Ecto neural progenitor cell (in vitro differentiated cells): ENCODE results near the gene SDSL.

Experiments used
- DNase-seq: peaks from one replicate; pipeline ENCODE4 v3.0.0-alpha.2; 2018; ENCODE audit warnings: low spot score

SDSL gene

GRCh38 chr12:113468365-113469223 lies 46.4 kb downstream of the SDSL start:
- DNase-seq: peak; percentile 84

GRCh38 chr12:113469224-113469948 lies 47.2 kb downstream of the SDSL start:
- peak; percentile 65 for DNase-seq

DNA sequence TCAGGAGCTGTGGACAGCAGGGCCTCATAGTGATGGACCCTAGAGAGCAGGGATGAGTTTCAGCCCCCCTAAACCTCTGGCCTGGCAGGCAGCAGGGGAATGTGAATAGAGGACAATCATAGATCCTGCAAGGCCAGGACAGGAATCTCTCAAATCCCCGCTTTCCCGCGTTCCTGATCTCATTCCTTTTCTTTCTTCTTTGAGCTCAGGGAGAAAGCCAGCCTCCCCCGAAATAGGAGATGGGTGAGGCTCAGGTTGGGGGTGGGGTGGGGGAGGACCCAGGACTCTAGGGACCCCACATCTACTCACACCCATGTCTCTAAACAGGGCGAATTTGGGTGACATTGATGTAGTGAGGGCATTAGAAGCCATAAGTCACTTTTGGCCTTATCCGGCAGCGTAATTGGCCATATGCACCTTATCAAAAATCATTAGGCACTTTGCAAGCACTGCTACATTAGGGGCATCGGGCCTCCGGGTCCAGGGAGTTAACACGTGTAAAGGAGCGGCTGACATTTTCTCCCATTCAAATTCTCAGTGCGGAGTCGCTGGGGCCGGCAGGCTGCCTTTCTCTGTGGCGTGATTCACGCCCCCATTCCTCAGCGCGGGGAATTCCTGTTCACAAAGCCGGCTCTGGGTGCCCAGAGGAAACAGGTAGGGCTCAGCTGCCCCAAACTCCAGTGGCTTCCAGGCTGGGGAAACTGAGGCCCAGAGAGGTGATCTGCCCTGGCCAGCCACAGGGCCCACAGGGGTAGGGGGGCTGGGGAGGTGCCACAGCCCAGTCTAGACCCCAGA lies 48.0 kb downstream of the SDSL start:
- peak; percentile 71 for DNase-seq

DNA sequence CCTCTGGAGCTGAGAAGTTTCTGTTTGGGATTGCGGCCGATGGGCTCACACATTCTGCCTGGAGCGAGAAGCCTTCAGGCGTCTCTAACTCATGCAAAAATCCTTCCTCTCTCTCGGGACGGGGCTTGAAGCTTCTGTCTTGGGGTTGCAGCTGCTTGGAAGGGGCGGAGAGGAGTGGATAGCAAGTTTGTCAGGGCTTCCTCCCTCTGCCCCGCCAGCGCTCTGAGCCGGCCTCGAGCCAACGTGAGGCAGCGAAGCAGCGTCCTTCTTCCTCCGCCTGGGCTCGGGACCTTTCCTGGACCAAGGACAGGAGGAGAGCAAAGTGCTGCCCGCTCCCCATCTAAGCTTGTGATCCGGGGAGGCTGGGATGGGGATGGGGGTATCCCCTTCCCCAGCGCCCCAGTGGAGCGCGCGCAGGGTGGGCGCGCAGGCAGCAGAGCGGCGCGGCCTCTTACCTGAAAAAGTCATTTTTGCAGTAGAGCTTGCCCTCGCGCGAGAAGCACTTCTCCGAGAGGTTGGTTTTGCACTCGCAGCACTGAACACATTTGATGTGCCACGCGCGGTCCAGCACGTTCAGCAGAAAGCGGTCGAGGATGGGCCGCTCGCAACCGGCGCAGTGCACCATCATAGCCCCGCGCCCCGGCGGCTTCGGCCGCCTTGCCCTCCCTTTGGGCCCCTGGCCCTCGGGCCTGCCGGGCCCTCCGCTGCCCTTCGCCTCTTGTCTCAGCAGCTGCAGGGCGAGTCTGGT lies 48.9 kb downstream of the SDSL start:
- DNase-seq: peak; percentile 75

- DNase-seq: peak; percentile 92
These were observed 49.5 kb downstream of the SDSL start, which contains the start of gene LHX5 for GRCh38 chr12:113471619-113472171. Gene LHX5 (minus strand): TSS chr12:113471871. CDS start chr12:113471498, 373 bp downstream.

GRCh38 chr12:113472191-113473121 lies 50.3 kb downstream of the SDSL start:
- DNase-seq: peak; percentile 81

GRCh38 chr12:113473400-113473799 lies 51.2 kb downstream of the SDSL start:
- no peak for DNase-seq

DNA sequence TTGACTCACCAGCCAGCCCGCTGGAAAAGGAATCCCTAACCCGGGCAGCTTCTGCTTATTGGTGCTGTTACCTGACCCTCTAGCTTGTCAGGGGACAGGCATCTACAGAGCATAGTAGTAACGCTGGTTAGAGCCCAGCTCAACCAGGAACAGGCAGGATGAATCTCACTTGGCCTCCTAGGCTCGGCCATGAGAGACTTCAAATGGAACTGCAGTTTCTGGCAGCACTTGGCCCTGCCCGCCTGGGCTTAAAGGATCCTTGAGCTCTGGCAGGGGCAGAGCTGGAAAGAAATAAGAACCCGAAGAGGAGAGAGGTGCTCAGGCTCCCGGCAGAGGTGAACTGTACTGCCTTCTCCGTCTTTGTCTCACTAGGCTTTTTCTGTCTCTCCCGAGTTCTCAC lies 51.8 kb downstream of the SDSL start:
- peak; percentile 70 for DNase-seq

- DNase-seq: peak; percentile 64
These were observed 52.7 kb downstream of the SDSL start for GRCh38 chr12:113474635-113475436.

DNA sequence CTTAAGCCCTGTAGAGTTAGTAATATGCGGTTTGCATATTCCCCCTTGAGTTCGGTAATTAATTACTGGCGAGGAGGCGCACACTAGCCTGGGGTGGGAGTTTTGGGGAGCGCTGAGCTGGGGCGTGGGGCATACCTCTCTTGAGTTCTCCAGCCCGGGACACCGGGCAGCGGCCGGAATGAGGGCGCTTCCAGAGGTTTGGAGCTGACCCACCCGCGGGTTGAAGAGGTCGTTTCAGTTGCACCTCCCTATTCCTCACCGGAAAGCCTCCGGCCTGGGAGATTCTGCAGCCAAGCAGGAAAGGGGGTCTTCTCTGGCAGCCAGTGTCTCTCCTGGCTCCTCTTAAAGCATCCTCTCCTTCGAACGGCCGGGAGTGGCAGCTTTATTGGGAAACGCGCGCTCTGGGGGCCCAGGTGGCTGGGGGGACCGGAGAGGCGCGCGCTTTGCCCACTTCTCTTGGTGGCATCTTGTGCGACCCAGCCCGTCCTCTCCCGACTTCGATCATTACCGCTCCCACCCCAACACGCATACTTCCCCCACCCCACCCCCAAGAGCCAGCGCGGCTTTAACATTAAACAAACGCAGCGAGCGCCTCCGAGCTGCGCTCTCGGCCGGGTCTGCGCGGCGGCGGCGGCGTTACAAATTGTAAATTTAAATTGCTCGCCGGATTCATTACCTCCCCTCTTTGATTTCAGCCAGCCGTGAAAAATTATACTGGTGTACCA lies 53.4 kb downstream of the SDSL start:
- DNase-seq: peak; percentile 74

GRCh38 chr12:113476176-113476986 lies 54.2 kb downstream of the SDSL start:
- peak; percentile 71 for DNase-seq

GRCh38 chr12:113477171-113477841 lies 55.1 kb downstream of the SDSL start:
- peak; percentile 66 for DNase-seq

GRCh38 chr12:113477842-113478215 lies 55.6 kb downstream of the SDSL start:
- no peak for DNase-seq

DNA sequence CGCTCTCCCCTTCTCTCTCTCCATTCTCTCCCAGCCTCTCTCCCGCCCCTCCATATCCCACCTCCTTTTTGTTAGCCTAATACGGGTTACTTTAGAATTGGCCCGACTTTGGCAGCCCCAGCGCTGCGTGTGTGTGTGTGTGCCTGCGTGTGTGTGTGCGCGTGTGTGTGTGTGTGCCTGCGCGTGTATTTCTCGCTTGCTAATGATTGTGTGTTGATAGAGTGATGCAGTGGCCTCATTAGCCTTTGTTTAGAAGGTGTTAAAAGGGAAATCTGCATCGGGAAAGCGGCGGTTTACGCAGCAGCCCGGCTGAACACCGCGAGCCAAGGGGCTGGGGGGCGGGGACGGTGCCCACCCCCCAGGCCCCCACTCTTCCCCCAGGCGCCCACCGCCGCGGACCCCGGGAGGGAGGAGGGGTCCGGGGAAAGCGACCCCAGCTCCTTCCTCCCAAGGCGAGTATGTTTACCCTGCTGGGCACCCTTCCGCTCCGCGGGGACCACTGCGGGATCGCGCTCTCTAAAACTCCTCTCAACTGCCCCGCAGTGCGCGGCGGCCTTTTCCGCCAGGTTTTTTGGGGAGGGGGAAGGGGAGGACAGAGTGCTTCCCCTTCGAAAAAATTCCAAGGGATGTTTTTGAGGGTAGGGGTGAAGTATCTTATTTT lies 56.3 kb downstream of the SDSL start:
- peak; percentile 60 for DNase-seq

DNA sequence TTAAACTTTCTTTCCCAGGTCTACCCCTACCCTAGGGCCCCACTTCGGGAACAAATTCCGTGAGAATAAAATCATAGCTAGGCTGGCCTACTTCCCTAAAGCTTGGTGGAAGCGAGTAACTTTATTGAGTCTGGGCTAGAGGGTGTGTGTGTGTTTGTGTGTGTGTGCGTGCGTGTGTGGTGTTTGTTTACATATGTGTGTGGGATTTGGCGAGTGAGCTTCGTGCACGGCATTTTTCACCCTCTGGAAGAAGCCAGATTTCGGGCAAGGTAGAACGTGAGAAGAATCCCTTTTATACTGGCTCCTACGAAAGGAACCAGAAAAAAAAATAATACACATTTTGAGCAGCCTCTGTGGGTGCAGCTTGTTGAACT lies 57.0 kb downstream of the SDSL start:
- DNase-seq: no peak

DNA sequence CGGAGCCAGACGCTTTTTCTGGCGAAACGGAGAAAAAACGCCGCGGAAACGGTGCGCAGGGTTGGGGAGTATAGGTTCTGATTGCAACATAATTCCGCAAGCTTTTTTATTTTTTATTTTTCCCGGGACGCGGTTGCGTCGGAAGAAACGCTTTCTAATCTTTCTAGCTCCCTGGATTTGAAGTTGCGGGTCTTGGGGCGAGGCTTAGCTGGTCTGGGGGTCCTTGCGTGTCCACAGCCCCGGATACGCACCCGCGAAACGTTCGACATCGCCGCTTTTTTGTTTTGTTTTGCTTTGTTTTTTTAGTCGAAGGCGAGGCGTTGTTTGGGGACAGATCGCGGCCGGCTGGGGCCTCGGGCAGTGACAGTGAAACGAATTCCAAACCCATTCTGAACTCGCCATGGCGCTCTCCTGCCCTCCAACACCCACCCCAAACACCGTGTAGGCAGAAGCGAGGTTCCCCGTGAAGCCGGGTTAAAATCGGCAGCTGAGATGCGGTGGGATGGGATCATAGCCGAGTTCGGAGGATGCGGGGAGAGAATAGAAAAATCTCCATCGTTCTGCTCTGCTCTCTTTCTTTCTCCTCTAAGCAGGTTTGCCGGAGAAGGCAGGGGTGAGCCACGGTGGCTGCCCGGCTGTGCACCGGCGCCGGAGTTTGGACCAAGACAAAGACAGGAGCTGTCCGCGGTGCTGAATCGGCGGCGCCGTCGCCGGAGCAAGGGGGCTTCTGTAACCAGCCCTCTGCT lies 57.6 kb downstream of the SDSL start:
- peak; percentile 96 for DNase-seq
